ENCODE results near the gene PLK5.

Gene PLK5

DNA sequence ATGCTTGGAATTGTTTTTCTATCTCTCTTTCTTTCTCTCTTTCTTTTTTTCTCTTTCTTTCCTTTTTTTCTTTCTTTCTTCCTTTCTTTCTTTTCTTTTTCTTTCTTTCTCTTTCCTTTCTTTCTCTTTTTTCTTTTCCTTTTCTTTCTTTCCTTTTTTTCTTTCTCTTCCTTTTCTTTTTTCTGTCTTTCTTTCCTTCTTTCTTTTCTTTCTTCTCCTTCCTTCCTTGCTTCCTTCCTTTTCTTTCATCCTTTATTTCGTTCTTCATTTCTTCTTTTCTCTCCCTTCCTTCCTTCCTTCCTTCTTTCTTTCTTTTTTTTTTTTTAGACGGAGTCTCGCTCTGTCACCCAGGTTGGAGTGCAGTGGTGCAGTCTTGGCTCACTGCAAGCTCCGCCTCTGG is 46.1 kb downstream of the PLK5 start:
- Mint-ChIP-seq H3K36me3 (peaks cover 1% of the 10 kb centered on the region), H3K9me3 (no peaks in the 10 kb centered on the region), H3K27me3 (peaks cover 5% of the 10 kb centered on the region), H3K27ac (peak overlapping the region; percentile 62), H3K4me3 (peak overlapping the region; percentile 58), H3K4me1 (peaks cover 3% of the 10 kb centered on the region)

DNA sequence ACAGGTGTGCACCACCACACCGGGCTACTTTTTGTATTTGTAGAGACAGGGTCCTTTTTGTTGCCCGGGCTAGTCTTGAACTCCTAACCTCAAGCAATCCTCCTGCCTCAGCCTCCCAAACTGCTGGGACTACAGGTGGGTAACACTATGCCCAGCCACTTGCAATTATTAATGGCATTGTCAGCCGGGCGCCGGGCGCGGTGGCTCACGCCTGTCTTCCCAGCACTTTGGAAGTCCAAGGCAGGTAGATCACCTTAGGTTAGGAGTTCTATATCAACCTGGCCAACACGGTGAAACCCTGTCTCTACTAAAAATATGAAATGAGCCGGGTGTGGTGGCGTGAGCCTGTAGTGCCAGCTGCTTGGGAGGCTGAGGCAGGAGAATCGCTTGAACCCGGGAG is 47.0 kb downstream of the PLK5 start:
- Mint-ChIP-seq H3K27ac (no peak overlapping the region), H3K36me3 (peaks cover 1% of the 10 kb centered on the region), H3K27me3 (peaks cover 5% of the 10 kb centered on the region), H3K4me3 (no peak overlapping the region), H3K4me1 (peaks cover 3% of the 10 kb centered on the region), H3K9me3 (no peaks in the 10 kb centered on the region)

GRCh38 chr19:1571358-1571757 is 47.5 kb downstream of the PLK5 start:
- H3K27me3 Mint-ChIP-seq = peaks cover 5% of the 10 kb centered on the region
- peaks cover 3% of the 10 kb centered on the region for H3K4me1 Mint-ChIP-seq
- H3K36me3 Mint-ChIP-seq = peaks cover 1% of the 10 kb centered on the region
- H3K27ac Mint-ChIP-seq = no peak overlapping the region
- H3K4me3 Mint-ChIP-seq = no peak overlapping the region
- no peaks in the 10 kb centered on the region for H3K9me3 Mint-ChIP-seq

DNA sequence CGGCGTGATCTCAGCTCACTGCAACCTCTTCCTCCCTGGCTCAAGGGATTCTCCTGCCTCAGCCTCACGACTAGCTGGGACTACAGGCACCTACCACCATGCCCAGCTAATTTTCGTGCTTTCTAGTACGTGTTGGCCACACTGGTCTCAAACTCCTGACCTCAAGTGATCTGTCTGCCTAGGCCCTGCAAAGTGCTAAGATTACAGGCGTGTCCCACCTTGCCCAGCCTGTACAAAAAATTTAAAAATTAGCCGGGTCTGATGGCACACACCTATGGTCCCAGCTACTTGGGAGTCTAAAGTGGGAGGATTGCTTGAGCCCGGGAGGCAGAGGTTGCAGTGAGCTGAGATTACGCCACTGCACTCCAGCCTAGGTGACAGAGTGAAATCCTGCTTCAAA is 48.9 kb downstream of the PLK5 start:
- H3K9me3 Mint-ChIP-seq = no peaks in the 10 kb centered on the region
- H3K4me3 Mint-ChIP-seq = no peak overlapping the region
- peaks cover 1% of the 10 kb centered on the region for H3K36me3 Mint-ChIP-seq
- H3K27ac Mint-ChIP-seq = no peak overlapping the region
- H3K4me1 Mint-ChIP-seq = peaks cover 3% of the 10 kb centered on the region
- H3K27me3 Mint-ChIP-seq = peaks cover 5% of the 10 kb centered on the region

GRCh38 chr19:1574354-1575136 is 50.7 kb downstream of the PLK5 start:
- Mint-ChIP-seq H3K27ac (peak overlapping the region; percentile 62), H3K36me3 (peaks cover 1% of the 10 kb centered on the region), H3K9me3 (no peaks in the 10 kb centered on the region), H3K27me3 (peaks cover 5% of the 10 kb centered on the region), H3K4me3 (no peak overlapping the region), H3K4me1 (peaks cover 3% of the 10 kb centered on the region)

DNA sequence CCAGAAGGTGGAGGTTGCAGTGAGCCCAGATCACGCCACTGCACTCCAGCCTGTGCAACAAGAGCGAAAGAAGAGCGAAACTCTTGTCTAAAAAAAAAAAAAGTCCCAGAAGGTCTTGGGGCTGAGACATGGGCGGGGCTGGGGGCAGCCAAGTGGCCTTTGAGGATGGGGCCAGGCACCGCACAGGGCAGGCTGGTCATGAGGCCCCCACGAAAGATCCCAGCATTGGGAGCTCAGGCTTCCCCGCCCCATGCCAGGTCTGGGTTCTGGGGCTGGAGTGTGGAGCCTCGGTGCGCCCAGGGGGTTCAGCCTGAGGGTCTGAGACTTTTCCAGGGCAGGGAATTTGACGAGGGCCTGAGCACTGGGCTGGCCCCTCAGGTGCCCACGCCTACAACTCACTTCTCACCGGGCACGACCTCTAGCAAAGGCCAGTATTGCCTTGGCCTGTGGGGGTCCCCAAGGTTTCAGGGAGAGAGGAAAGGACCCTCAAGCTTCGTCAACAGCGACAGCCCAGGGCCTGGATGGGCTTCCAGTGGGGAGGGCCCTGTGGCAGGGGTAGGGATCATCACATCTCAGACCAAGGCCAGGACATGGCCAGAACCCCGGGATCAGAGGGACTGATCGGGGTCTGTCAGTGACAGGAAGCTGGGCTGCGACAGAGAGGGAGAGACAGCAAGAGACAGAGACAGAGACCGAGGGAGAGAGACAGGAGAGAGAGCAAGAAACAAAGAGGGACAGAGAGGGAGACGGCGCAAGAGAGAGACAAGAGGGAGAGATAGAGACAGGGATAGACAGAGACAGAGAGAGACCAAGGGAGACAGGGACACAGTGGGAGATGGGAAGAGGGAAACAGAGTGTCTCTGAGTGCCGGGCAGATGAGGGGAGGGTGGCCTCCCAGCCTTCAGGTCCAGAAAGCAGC is 51.7 kb downstream of the PLK5 start:
- Mint-ChIP-seq H3K4me3 (no peak overlapping the region), H3K27ac (no peak overlapping the region)

DNA sequence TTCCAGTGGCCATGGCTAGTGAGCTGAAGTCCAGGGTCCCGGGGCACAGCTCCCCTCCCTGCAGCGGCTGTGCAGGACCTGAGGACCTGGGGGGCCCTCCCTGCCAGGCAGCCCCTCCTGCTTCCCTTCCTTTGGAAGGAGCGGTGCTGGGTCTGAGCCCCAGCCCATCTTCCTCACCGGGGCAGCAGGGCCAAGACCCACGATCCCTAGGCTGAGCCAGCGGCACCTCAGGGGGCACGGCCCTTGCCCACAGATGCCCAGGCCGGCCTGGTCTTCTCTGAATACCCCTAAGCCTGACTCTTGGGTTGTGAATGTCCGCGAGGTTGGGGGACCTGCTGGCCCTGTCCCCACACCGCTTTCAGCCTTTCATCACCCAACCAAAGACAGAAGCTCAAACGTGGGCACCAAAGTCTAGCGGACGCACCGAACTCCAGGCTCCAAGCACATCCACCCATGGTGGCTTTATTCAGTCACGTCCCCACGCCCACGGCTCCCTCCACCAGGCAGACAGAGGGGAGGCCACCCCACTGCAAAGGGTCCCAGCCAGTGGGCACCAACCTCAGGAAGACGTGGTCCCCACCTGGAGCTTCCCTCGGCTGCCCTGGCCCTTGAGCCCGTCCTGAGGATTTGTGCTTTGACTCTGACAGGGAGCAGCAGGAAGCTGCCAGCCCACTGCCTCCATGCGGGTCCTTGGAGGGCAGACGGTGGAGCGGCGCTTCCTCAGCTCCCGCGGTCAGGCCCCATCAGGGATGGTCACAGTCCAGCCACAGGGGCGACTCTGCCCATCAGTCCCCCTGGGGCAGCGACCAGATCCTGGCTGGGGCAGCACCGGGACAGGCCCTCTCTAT is 52.6 kb downstream of the PLK5 start:
- H3K4me3 Mint-ChIP-seq = no peak overlapping the region
- H3K27ac Mint-ChIP-seq = no peak overlapping the region
- H3K9me3 Mint-ChIP-seq = no peaks in the 10 kb centered on the region
- no peaks in the 10 kb centered on the region for H3K27me3 Mint-ChIP-seq
- H3K36me3 Mint-ChIP-seq = peaks cover 3% of the 10 kb centered on the region
- no peaks in the 10 kb centered on the region for H3K4me1 Mint-ChIP-seq

More for the DNA sequence above, 51.7 kb downstream of the PLK5 start:
- Mint-ChIP-seq H3K9me3 (no peaks in the 10 kb centered on the region), H3K27me3 (no peaks in the 10 kb centered on the region), H3K36me3 (peaks cover 3% of the 10 kb centered on the region), H3K4me1 (peaks cover under 1% of the 10 kb centered on the region)

DNA sequence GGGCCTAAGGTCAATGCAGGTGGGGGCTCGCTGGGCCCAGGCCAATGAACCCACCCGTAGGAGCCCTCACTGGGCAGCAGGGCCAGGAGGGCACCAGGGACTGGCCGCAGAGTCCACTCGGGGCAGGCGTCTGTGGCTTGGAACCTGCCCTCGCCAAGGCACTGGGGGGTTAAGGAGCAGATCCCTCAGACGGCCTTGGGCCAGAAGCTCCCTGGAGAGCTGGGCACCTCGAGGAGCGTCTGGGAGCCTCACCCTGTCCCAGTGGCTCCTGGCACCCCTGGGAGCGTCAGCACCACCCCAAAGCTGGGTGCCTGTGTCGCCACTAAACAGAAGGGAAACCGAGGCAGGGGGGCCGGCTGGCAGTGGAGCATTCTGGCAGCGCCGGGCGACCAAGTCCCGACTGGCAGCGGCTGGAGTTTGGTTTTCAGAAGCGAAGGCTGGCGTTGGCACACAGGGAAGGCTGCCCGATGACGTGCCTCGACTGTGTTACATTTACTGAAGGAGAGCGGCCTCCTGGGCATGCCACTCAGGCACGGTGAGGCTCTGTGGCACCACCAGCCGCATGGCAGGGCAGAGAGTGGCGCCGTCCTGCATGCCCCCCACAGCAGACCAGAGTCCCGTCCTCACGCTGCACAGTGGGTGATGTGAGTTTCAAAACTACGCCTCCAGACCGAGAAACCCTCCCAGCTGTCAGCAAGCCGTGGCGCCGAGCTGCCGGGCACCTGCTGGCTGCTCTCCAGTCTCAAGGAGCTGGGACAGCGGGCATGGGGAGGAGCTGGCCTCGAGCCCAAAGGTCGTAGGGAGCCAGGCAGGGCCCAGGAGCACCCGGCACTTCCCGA is 53.4 kb downstream of the PLK5 start:
- Mint-ChIP-seq H3K36me3 (peaks cover 3% of the 10 kb centered on the region), H3K9me3 (no peaks in the 10 kb centered on the region), H3K27me3 (no peaks in the 10 kb centered on the region), H3K4me1 (no peaks in the 10 kb centered on the region), H3K4me3 (no peak overlapping the region), H3K27ac (no peak overlapping the region)

DNA sequence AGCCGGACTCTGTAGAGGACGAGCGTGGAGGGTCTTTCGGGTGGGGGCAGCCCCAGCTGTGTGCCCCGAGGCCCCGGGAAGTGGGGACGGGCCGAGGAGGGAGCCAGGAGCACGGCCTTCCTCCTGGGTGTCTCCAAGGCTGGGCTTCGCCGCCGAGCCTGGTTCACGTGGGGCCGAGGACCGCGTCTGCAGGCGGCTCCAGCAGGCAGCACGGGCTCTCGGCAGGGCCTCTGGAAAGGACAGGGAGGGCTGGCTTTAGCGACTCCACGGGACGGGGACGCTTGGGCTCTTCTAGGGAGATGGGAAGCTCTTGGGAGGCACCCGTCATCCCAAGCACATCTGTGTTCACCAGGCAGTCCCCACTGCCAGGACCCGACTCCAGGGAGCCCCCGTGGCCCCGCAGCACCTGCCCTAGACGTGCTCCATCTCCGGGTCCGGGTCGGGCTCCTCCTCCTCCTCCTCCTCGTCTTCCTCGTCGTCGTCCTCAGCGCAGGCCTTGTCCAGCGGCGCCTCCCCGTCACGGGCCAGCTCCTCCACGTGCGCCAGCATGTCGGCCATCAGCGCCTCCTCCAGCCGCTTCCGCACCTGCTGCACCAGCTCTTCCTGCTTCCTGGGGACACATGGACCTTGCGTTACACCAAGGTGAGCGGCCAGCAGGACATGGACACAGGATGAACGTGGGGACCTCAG is 54.2 kb downstream of the PLK5 start:
- H3K9me3 Mint-ChIP-seq = no peaks in the 10 kb centered on the region
- H3K27me3 Mint-ChIP-seq = no peaks in the 10 kb centered on the region
- H3K4me1 Mint-ChIP-seq = no peaks in the 10 kb centered on the region
- peak overlapping the region; percentile 23 for H3K27ac Mint-ChIP-seq
- peaks cover 3% of the 10 kb centered on the region for H3K36me3 Mint-ChIP-seq
- no peak overlapping the region for H3K4me3 Mint-ChIP-seq

DNA sequence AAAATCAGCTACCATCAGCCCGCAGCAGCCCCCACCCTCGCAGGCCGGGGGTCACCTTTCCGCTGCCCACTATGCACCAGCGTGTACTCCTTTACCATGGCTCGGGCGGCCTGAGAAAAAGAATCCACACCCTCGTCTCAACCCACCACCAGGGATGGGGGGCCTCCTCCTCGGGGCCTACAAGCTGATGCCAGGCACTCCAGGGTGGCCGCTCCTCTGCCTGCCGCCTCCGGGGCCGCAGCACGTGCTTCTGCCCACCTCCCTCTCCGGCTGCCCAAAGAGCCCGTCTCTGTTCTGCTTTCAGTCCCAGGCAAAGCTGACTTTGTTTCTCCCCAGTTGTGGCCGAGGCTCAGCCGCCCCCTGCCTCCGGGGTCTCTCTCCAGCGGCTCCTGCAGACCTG is 55.3 kb downstream of the PLK5 start:
- Mint-ChIP-seq H3K9me3 (no peaks in the 10 kb centered on the region), H3K4me3 (no peak overlapping the region), H3K36me3 (peaks cover 2% of the 10 kb centered on the region), H3K27me3 (no peaks in the 10 kb centered on the region), H3K4me1 (no peaks in the 10 kb centered on the region), H3K27ac (no peak overlapping the region)

- Mint-ChIP-seq H3K4me3 (no peak overlapping the region), H3K9me3 (no peaks in the 10 kb centered on the region), H3K4me1 (no peaks in the 10 kb centered on the region), H3K27ac (no peak overlapping the region), H3K27me3 (no peaks in the 10 kb centered on the region), H3K36me3 (peaks cover 2% of the 10 kb centered on the region)
Measured at GRCh38 chr19:1580382-1580781, 56.5 kb downstream of the PLK5 start.

DNA sequence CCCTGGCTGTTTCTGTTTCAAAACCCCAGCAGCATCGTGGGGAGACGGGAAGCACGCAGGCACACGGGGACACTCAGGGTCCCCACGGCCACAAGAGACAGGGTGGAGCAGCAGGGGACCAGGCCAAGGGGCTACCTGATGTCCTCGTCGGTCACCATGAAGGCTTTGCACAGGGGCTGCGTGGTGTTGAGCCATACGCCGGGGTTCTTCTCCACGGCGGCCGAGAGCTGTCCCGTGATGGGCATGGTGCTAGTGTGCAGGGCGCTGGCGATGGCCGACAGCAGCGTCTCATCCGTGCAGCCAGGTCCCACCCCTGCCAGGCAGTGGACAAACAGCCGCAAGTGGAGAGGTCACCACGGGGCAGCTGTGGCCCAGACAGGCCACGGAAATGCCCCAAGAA is 57.1 kb downstream of the PLK5 start:
- Mint-ChIP-seq H3K36me3 (peaks cover 2% of the 10 kb centered on the region), H3K9me3 (no peaks in the 10 kb centered on the region), H3K4me1 (peaks cover 1% of the 10 kb centered on the region), H3K27me3 (no peaks in the 10 kb centered on the region), H3K4me3 (no peak overlapping the region), H3K27ac (no peak overlapping the region)

DNA sequence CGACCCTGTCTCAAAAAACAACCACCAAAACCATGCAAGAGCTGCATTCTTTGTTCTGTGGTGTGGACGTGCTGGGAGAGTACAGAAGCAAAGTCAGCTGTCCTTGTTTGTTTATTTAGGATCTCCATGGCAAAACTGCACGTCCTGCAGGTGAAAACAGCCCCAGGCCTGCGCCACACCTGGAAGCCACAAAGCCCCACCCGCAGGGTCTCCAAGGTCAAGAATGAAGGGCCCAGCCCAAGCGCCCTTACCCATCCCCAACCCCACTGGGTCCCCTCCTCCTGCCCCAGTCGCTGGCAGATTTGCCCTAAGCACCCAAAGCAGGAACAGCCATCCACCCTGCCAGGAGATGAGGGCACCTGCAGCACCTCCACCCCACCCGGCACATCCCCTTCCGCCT is 58.3 kb downstream of the PLK5 start:
- no peaks in the 10 kb centered on the region for H3K9me3 Mint-ChIP-seq
- no peak overlapping the region for H3K27ac Mint-ChIP-seq
- H3K27me3 Mint-ChIP-seq = no peaks in the 10 kb centered on the region
- peaks cover 2% of the 10 kb centered on the region for H3K36me3 Mint-ChIP-seq
- no peak overlapping the region for H3K4me3 Mint-ChIP-seq
- peaks cover 4% of the 10 kb centered on the region for H3K4me1 Mint-ChIP-seq

DNA sequence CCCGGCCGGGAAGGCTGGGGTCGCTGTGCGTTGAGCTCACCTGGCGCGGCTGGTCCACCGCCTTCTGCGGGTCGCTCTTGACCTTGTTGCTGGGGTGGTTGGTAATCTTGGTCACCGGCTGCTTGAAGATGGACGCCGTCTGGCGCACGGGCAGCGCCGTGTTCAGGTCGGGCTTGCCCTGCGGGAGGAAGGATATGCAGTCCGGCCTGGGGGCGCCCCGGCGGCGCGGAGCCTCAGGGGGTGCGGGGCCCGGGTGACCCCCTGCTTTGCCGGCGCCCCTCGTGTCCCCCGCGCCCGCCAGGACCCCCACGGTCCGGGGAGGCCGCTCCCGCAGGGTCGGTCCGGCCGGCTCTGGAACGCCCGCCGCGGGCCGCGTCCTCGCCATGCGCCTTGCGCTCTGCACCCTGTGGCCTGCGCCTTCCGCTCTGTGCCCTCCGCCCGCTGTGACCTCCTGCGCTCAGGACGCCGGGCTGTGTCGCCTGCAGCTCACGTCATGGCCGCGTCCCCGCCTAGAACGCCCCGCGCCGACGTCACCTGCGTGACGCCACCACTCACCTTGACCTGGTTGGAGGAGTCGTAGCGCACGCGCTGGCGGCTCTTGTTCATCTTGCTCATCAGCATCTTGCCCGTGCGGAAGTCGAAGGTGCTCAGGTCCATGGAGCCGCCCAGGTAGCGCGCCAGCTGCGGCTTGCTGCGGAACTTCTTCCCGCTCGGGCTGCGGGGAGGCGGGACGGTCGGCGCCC is 60.8 kb downstream of the PLK5 start:
- H3K27me3 Mint-ChIP-seq = no peaks in the 10 kb centered on the region
- H3K4me3 Mint-ChIP-seq = no peak overlapping the region
- H3K9me3 Mint-ChIP-seq = no peaks in the 10 kb centered on the region
- no peak overlapping the region for H3K27ac Mint-ChIP-seq
- peaks cover 4% of the 10 kb centered on the region for H3K4me1 Mint-ChIP-seq
- H3K36me3 Mint-ChIP-seq = peaks cover 2% of the 10 kb centered on the region

Data from activated naive CD4-positive, alpha-beta T cell treated with anti-CD3 and anti-CD28 coated beads, Interleukin-2, amount 50 U/mL, for 24 hours (primary cell).